Mammary microvascular endothelial cell (primary cell): Measurements from ENCODE around the gene KRT16. TPM values are rescaled to one million over a fixed set of nuclear protein-coding genes. Genes with fewer than 3 reads are reported as not detected.

Experiments
- total RNA-seq: library from RNA; depleted of rRNA; stranded (reverse); fragments of >200 nt; gene quantifications from 2 replicates; pipeline ENCODE4 v1.2.3, GENCODE V29; 2015

The KRT16 gene
- not detected in 2 replicates for total RNA-seq

DNA sequence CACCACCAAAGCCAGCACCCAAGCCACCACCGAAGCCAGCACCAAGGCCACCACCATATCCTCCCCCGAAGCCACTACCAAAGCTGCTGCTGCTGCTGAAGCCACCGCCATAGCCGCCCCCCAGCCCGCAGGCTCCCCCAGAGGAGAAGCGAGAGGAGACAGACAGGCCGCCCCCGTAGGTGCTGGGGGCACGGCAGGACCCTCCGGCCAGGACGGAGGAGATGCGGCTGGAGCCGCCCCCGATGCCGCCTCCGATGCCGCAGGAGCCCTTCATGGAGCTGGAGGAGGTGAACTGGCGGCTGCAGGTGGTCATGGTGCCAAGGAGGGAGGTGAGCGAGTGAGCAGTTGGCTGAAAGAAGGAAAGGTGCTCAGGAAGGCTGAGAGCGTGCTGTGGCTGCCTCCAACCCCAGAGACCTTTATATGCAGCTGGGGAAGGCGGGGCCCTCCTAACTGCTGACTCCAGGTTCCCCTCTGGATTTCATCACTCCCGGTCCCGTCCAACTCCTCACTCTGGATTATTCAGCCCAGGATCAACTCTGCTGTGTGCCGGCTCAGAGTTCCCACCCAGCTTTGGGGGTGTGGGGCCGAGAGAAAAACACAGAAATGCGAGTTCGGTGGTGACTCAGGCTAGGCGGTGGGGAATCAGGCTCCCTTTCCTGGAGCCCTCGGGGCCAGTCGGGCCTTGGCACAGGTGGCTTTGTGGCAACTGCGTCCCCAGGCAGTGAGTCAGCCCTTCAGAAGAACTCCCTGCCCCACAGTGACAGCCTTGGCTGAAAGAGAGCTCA lies at the start of gene KRT16:
TSS of gene KRT16 (minus strand) at position 392 of the 785 bp plus-strand sequence. CDS start at position 313, 79 bp downstream.

DNA sequence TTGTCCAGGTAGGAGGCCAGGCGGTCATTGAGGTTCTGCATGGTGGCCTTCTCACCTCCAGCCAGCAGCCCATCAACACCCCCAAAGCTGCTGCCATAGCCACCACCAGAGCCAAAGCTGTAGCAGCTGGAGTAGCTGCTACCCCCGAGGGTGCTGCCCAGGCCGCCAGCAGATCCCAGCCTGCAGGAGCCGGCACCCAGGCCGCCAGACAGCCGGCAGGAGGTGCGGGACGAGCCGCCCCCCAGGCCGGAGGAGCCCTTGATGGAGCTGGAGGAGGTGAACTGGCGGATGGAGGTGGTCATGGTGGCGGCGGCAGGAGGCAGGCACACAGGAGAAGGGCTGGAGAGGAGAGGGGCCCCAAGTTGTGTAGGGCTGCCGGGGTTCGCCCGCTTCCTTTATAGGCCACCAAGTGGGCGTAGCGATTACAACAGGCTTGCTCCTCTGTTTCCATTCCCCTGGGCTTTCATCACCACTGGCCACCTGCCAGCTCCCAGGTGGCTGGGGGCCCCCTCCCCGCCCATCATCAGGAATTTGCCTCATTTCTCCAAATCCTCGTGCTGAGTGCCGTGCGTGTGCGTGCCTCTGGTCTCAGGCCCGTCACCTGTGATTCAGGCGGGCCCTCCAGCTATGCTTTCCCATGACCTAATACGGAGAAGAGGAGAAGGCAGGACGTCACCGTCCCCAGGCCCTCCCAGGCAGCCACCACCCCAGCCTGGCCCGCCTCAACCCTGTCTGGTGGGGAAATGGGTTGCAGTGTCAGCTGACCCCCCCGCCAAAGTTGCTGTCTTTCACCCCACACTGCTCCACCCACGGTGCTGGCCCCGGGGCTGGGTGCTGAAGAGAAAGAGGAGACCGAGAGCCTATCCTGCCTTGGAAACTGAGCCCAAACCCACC lies 11.9 kb upstream of the KRT16 start, which contains the start of gene KRT17:
TSS of gene KRT17 (minus strand) at position 368 of the 894 bp plus-strand sequence. CDS start at position 302, 66 bp downstream.

DNA sequence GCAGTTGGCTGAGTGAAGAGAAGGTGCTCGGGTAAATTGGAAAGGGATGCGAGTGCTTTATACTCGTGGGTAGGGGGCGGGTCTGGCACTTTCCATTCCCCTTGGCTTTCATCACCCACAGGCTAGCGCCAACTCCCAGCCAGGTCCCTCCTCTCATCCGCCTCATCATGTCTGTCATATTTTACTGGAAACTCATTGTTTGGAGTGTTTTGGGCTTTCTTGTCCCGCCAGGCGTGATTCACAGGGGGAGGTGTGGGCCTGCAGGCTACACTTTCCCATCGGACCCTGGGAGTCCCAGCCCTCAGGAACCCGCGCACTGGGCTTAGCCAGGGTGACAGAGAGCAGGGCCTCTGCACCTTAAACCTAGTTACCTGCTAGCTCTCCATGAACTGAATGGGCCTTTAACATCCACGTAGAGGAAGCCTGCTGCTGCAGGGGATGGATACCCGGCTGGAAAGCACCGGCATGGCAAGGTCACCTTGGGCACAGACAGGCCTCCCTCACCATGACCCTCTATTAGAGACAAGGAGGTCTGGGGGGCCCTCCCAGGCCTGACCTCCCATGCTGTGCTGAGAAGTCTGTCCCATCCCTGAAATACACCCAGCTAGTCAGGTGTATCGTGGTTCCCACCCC lies 25.6 kb downstream of the KRT16 start, which contains the start of gene KRT14:
TSS of gene KRT14 (minus strand) at position 33 of the 633 bp plus-strand sequence. CDS start 61 bp downstream, outside the sequence.

DNA sequence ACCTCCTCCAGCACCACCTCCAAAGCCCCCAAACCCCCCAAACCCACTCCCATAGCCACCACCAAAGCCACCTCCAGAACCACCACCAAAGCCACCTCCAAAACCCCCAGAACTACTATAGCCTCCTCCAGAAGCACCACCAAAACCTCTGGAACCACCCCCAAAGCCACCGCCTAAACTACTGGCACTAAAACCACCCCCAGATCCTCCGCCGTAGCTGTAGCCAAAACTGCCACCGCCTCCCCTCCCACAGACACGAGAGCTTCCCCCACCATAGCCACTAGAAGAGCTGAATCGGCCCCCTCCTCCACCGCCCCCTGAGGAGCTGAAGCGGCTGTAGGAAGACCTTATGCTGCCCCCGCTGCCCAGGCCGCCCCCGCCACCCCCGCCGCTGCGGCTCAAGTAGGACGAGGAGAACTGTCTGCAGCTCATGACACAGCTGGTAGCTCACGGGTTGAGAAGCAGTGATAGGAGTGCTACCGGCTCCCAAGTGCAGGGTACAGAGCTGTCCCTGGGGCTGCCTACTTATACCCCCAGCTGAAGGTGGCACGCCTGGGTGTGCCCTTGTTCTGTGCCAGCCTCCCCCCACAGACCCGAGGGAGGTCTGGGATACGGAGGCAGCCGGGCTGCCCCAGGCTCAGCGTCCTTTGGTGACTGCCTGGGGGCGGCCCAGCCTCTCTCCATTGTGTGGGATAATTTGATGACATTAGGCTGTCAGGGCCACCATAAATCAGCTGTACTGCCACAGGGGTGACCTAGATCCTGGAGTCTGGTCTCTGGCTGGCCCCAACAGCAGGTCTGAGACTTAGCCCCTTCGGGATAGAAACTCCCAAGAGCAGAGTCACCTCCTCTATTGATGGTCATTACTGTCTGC lies 40.8 kb downstream of the KRT16 start, which contains the start of gene KRT9:
TSS of gene KRT9 (minus strand) at position 499 of the 874 bp plus-strand sequence. CDS start at position 432, 67 bp downstream.

Other genes with a start within 250 kb of the KRT16 start
- gene KRT33B, start 243.0 kb downstream of the KRT16 start, total RNA-seq: not detected in 2 replicates
- 0.69 and 1.00 TPM in 2 replicates for gene KRT34, start 230.5 kb downstream of the KRT16 start, total RNA-seq
- gene KRT31, start 215.2 kb downstream of the KRT16 start, total RNA-seq: not detected in 2 replicates
- not detected in 2 replicates for gene KRT37, start 188.2 kb downstream of the KRT16 start, total RNA-seq
- gene KRT38, start 171.8 kb downstream of the KRT16 start, total RNA-seq: not detected in 2 replicates
- gene KRT32, start 145.4 kb downstream of the KRT16 start, total RNA-seq: not detected in 2 replicates
- not detected in 2 replicates for gene KRT35, start 131.6 kb downstream of the KRT16 start, total RNA-seq
- gene KRT36, start 122.9 kb downstream of the KRT16 start, total RNA-seq: 0.27 TPM in 1 of 2 replicates, not detected in the other
- not detected in 2 replicates for gene KRT13, start 107.2 kb downstream of the KRT16 start, total RNA-seq
- 18.9 and 31.8 TPM in 2 replicates for gene KRT15, start 93.9 kb downstream of the KRT16 start, total RNA-seq
- gene KRT19, start 84.5 kb downstream of the KRT16 start, total RNA-seq: 492 and 493 TPM in 2 replicates
- gene KRT9, start 40.7 kb downstream of the KRT16 start, total RNA-seq: not detected in 2 replicates
- gene KRT14, start 25.9 kb downstream of the KRT16 start, total RNA-seq: not detected in 2 replicates
- gene KRT17, start 11.8 kb upstream of the KRT16 start, total RNA-seq: 0.94 TPM in 1 of 2 replicates, not detected in the other
- 83.4 and 101 TPM in 2 replicates for gene EIF1, start 76.1 kb upstream of the KRT16 start, total RNA-seq
- gene GAST, start 99.6 kb upstream of the KRT16 start, total RNA-seq: not detected in 2 replicates
- gene HAP1, start 121.9 kb upstream of the KRT16 start, total RNA-seq: not detected in 2 replicates
- 169 and 195 TPM in 2 replicates for gene JUP, start 173.9 kb upstream of the KRT16 start, total RNA-seq
- gene P3H4, start 199.2 kb upstream of the KRT16 start, total RNA-seq: 28.8 and 30.7 TPM in 2 replicates
- gene FKBP10, start 200.2 kb upstream of the KRT16 start, total RNA-seq: 83.2 and 91.1 TPM in 2 replicates
- 52.2 and 58.0 TPM in 2 replicates for gene NT5C3B, start 223.5 kb upstream of the KRT16 start, total RNA-seq
- gene KLHL10, start 225.1 kb upstream of the KRT16 start, total RNA-seq: not detected in 2 replicates